SK-N-SH (cell line): ENCODE data around the gene BCAR3. TPM values are rescaled to one million over a fixed set of nuclear protein-coding genes. Genes with fewer than 3 reads are reported as not detected.

ENCODE experiments used
- CTCF ChIA-PET: fragments of 300-600, 350-600 bp; formaldehyde crosslinking; extraction: SDS; loops from one replicate; lab custom pipeline; 2021; lab: Yijun Ruan, JAX
- POLR2A ChIA-PET: fragments of 350-600 bp; sonication (Branson Sonifier 250); formaldehyde crosslinking; extraction: SDS; loops from one replicate; lab custom pipeline; 2020; ENCODE audit warnings: antibody characterized with exemption, inconsistent platforms; lab: Yijun Ruan, JAX
- DNase-seq: peaks from one replicate; pipeline ENCODE4 v3.0.0; 2012
- H2AFZ ChIP-seq: fragments of 200-600 bp; sonication (generic); 2 replicates; pipeline ENCODE4 v1.8.1; 2016; ENCODE audit warnings: antibody characterized with exemption, mild to moderate bottlenecking, low read depth
- H3F3A ChIP-seq: fragments of 200-600 bp; sonication (generic); replicated peaks from 2 replicates; pipeline ENCODE3; 2016; ENCODE audit warnings: antibody characterized with exemption, mild to moderate bottlenecking; ENCODE audit not compliant: insufficient read depth
- H3K27ac ChIP-seq, 2 experiments: fragments of 200-500 bp in 1 of 2; fragments of 200-600 bp in 1 of 2; sonication (Bioruptor generic) in 1 of 2; sonication (generic), shearing (Covaris generic) in 1 of 2; 2 replicates each; pipeline versions ENCODE4 v1.5.1 to v1.6.1; 2014 to 2016; ENCODE audit warnings: low read depth in 2 of 2, inconsistent platforms in 1 of 2, low read length in 1 of 2, mild to moderate bottlenecking in 1 of 2, mixed read lengths in 1 of 2
- H3K27me3 ChIP-seq: fragments of 200-600 bp; sonication (generic), shearing (Covaris generic); 2 replicates; pipeline ENCODE4 v1.6.1; 2016; ENCODE audit warnings: mixed run types; ENCODE audit not compliant: insufficient read depth
- H3K36me3 ChIP-seq, 2 experiments: fragments of 200-500 bp in 1 of 2; fragments of 200-600 bp in 1 of 2; sonication (Bioruptor generic) in 1 of 2; sonication (generic) in 1 of 2; replicated peaks in 1 of 2; 2 replicates each; pipeline versions ENCODE3 to v1.5.1; 2014 to 2016; ENCODE audit warnings: low read length in 1 of 2, mild to moderate bottlenecking in 1 of 2; ENCODE audit not compliant: insufficient read depth in 2 of 2, control insufficient read depth in 1 of 2
- H3K4me1 ChIP-seq, 2 experiments: fragments of 200-500 bp in 1 of 2; fragments of 200-600 bp in 1 of 2; sonication (Bioruptor generic) in 1 of 2; sonication (generic), shearing (Covaris generic) in 1 of 2; 2 replicates each; pipeline versions ENCODE4 v1.5.1 to v1.6.1; 2014 to 2016; ENCODE audit warnings: low read depth in 1 of 2, low read length in 1 of 2, mixed run types in 1 of 2; ENCODE audit not compliant: insufficient read depth in 2 of 2, control insufficient read depth in 1 of 2
- H3K4me2 ChIP-seq: fragments of 200-600 bp; sonication (generic), shearing (Covaris generic); 2 replicates; pipeline ENCODE4 v1.6.1; 2017; ENCODE audit warnings: mixed run types
- H3K4me3 ChIP-seq, 2 experiments: fragments of 200-500 bp in 1 of 2; fragments of 200-600 bp in 1 of 2; sonication (Bioruptor generic) in 1 of 2; sonication (generic), shearing (Covaris generic) in 1 of 2; 2 replicates each; pipeline versions ENCODE4 v1.5.1 to v1.8.1; 2014 to 2016; ENCODE audit warnings: low read depth in 2 of 2, inconsistent platforms in 1 of 2, low read length in 1 of 2, mild to moderate bottlenecking in 1 of 2, mixed read lengths in 1 of 2, moderate library complexity in 1 of 2
- H3K79me2 ChIP-seq: fragments of 200-600 bp; sonication (generic); 2 replicates; pipeline ENCODE4 v1.8.1; 2017; ENCODE audit warnings: mild to moderate bottlenecking; ENCODE audit not compliant: insufficient read depth
- H3K9ac ChIP-seq: fragments of 200-600 bp; sonication (generic); 2 replicates; pipeline ENCODE4 v1.6.1; 2017; ENCODE audit warnings: mixed run types
- H3K9me2 ChIP-seq: fragments of 200-600 bp; sonication (generic); 2 replicates; pipeline ENCODE4 v1.6.1; 2017; ENCODE audit warnings: mixed run types
- H3K9me3 ChIP-seq: fragments of 200-600 bp; sonication (generic); 2 replicates; pipeline ENCODE4 v1.6.1; 2017; ENCODE audit warnings: mixed run types, mild to moderate bottlenecking, moderate library complexity
- H4K20me1 ChIP-seq: fragments of 200-600 bp; sonication (generic); 2 replicates; pipeline ENCODE4 v1.6.1; 2017; ENCODE audit warnings: mild to moderate bottlenecking, mixed run types; ENCODE audit not compliant: insufficient read depth
- EZH2phosphoT487 ChIP-seq: fragments of 200-600 bp; sonication (generic); IDR thresholded peaks from 2 replicates; pipeline ENCODE4 v1.6.1; 2017; ENCODE audit warnings: low read depth, mixed run types, mild to moderate bottlenecking, antibody characterized with exemption, moderate library complexity, borderline replicate concordance
- FOXJ3 ChIP-seq: sonication (generic); formaldehyde crosslinking; IDR thresholded peaks from 2 replicates; pipeline ENCODE4 v1.5.1; 2020; ENCODE audit warnings: mild to moderate bottlenecking, missing genetic modification reagents
- JUND ChIP-seq: IDR thresholded peaks from 2 replicates; pipeline ENCODE4 v1.4.0; 2012
- RAD21 ChIP-seq: IDR thresholded peaks from 2 replicates; pipeline ENCODE4 v1.6.1; 2012; ENCODE audit warnings: mild to moderate bottlenecking, low read length
- RCOR1 ChIP-seq: fragments of 150-350 bp; IDR thresholded peaks from 2 replicates; pipeline ENCODE4 v1.6.1; 2017; ENCODE audit warnings: antibody characterized with exemption, low read length
- RFX5 ChIP-seq: IDR thresholded peaks from 2 replicates; pipeline ENCODE4 v1.6.1; 2012; ENCODE audit warnings: mild to moderate bottlenecking, improper control_type of control experiment, low read length
- RXRA ChIP-seq: IDR thresholded peaks from 2 replicates; pipeline ENCODE4 v1.4.0; 2012; ENCODE audit warnings: low read depth, mild to moderate bottlenecking, borderline replicate concordance
- SMC3 ChIP-seq: IDR thresholded peaks from 2 replicates; pipeline ENCODE4 v1.6.1; 2012; ENCODE audit warnings: low read depth, low read length, improper control_type of control experiment
- TCF12 ChIP-seq: IDR thresholded peaks from 2 replicates; pipeline ENCODE4 v1.4.0; 2012
- TEAD4 ChIP-seq: IDR thresholded peaks from 2 replicates; pipeline ENCODE4 v1.4.0; 2012; ENCODE audit warnings: mild to moderate bottlenecking, borderline replicate concordance; ENCODE audit not compliant: insufficient read depth
- WGBS: methylation state at CpG from one replicate; pipeline ENCODE4 v1.1.6; 2017; ENCODE audit warnings: low lambda C conversion rate; 5-methylcytosine and 5-hydroxymethylcytosine counted together
- polyA plus RNA-seq, 3 experiments: library from polyadenylated mRNA; depleted of rRNA; stranded (reverse); fragments of >200 nt; gene quantifications; 2 replicates each; pipeline ENCODE4 v1.2.3, GENCODE V29; 2012
- TF ChIP-seq, protein P1 (sequence below): IDR thresholded peaks from 2 replicates; pipeline ENCODE4 v1.6.1; 2012; ENCODE audit warnings: mild to moderate bottlenecking, low read depth, low read length, moderate library complexity

The BCAR3 gene
- polyA plus RNA-seq, 1 of the 3 experiments (the other 2 are of a cell fraction) = 58.4 TPM

DNA sequence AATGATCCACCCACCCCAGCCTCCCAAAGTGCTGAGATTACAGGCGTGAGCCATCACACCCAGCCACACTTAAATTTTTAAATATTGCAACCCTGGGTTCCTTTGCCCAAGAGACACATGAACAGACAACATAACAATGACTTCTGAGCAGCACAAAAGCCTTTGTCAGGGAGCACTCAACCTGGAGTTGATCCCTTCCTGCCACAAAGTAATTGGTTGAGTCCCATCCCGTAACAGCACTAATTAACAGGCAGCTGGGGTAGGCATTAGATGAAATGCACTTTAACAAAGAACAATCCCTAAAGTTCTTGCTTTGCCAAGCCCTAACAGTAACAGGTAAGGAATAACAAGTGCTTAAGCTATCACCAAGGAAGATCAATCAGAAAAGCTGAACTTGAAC is 5.9 kb upstream of the BCAR3 start (continued):
- TF ChIP-seq RAD21 (no peak), SMC3 (no peak), EZH2phosphoT487 (no peak), RFX5 (no peak), JUND (no peak), FOXJ3 (CRISPR knock-in tag) (no peak), RXRA (no peak), TEAD4 (no peak)
- TF ChIP-seq, protein P1, sequence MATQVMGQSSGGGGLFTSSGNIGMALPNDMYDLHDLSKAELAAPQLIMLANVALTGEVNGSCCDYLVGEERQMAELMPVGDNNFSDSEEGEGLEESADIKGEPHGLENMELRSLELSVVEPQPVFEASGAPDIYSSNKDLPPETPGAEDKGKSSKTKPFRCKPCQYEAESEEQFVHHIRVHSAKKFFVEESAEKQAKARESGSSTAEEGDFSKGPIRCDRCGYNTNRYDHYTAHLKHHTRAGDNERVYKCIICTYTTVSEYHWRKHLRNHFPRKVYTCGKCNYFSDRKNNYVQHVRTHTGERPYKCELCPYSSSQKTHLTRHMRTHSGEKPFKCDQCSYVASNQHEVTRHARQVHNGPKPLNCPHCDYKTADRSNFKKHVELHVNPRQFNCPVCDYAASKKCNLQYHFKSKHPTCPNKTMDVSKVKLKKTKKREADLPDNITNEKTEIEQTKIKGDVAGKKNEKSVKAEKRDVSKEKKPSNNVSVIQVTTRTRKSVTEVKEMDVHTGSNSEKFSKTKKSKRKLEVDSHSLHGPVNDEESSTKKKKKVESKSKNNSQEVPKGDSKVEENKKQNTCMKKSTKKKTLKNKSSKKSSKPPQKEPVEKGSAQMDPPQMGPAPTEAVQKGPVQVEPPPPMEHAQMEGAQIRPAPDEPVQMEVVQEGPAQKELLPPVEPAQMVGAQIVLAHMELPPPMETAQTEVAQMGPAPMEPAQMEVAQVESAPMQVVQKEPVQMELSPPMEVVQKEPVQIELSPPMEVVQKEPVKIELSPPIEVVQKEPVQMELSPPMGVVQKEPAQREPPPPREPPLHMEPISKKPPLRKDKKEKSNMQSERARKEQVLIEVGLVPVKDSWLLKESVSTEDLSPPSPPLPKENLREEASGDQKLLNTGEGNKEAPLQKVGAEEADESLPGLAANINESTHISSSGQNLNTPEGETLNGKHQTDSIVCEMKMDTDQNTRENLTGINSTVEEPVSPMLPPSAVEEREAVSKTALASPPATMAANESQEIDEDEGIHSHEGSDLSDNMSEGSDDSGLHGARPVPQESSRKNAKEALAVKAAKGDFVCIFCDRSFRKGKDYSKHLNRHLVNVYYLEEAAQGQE = no peak

DNA sequence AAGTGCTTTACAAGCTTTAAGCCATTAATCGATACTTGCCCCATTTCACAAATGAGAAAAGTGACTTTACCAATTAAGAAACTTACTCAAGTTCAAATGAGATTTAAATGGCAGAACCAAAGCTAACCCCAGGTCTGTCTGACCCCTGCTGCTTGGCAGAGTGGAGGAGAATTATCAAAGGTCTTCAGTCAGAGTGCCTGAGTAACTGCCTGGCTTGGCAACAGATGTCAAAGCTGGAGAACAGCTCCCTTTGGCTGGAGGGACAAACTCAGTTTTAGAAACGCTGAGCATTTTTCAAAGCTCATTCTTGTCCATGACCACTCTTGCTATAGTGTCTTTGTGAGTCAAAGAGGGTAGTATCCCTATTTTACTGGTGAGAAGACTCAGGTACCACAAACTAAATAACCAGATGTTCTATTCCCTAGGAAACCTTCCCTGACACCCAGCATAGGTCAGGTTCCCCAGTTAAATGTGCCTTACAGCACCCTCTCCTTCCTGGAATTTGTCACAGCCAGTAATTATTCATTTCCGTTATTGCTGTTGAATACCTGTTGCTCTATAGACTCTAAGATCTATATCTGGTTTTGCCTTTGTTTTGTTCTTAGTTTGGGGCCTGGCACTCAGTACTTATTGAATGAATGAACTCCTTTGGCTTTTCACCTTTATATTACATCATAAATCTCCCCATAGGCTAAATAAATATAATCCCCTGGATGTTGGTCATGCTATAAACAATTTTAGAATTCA is 5.0 kb upstream of the BCAR3 start:
- peaks cover 29% of the 10 kb centered on the region for H3K79me2 ChIP-seq
- 91% methylated on average over 3 of the region's 3 CpGs for WGBS
- no peaks in the 10 kb centered on the region for H3K9me2 ChIP-seq
- no peak overlapping the region for H3K4me3 ChIP-seq
- H4K20me1 ChIP-seq = no peaks in the 10 kb centered on the region
- no peak for DNase-seq
- H3K4me2 ChIP-seq = no peak overlapping the region
- H2AFZ ChIP-seq = no peak overlapping the region
- CTCF ChIA-PET = interaction anchor here (1.0 to 1.9 kb wide), 5 partner anchors 16 to 130 kb away, joined by 3 to 8 read pairs (median 4); no protein-coding TSS in a partner anchor
- TF ChIP-seq TCF12 (no peak), FOXJ3 (CRISPR knock-in tag) (no peak), RCOR1 (no peak)
- TF ChIP-seq, protein P1 = no peak
- no peaks in the 10 kb centered on the region for H3K27me3 ChIP-seq
- POLR2A ChIA-PET = no interaction called here
- H3K9me3 ChIP-seq = no peaks in the 10 kb centered on the region
- no peak overlapping the region for H3K9ac ChIP-seq
- H3K27ac ChIP-seq = no peak overlapping the region
- H3K4me1 ChIP-seq = peaks cover 16 to 28% of the 10 kb centered on the region in 2 experiments; a peak in 3 of 4 replicates
- H3K36me3 ChIP-seq = no peaks in the 10 kb centered on the region
- H3F3A ChIP-seq = peaks cover 23% of the 10 kb centered on the region
